ENCODE data around the gene PATE2. TPM values are rescaled to one million over a fixed set of nuclear protein-coding genes. Genes with fewer than 3 reads are reported as not detected.

The PATE2 gene
- polyA plus RNA-seq (ENCODE audit: insufficient read length in 4 of 4): under 1 TPM in 1 of 4 donors, not detected in 3; 0.09 TPM

- DNase-seq (ENCODE audit: low read depth in 4 of 4, low spot score in 3 of 4): no peak
These were observed at the start of gene PATE2 for GRCh38 chr11:125778728-125779127. Gene PATE2, minus strand, starts transcription at chr11:125778828. Its CDS starts 55 bp downstream, at chr11:125778773.

DNA sequence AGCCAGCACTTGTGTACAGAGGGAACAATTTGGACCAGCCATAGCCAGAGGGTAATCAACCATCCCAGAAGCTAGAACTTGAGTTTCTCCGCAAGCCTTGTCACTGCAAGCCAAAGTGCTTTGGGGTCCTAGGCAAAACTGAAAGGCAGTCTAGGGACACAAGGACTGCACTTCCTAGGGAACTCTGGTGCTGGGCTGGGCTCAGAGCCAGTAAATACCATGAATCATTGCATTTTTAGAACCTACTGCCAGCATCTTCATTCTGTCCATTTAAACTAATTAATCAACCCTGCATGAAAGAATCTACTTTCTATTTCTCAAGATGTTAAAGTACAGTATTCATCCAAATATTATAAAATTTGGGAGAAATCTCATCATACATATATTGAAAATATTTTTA, 29.3 kb upstream of the PATE2 start:
- no peak for DNase-seq (ENCODE audit: low read depth in 4 of 4, low spot score in 3 of 4)

DNA sequence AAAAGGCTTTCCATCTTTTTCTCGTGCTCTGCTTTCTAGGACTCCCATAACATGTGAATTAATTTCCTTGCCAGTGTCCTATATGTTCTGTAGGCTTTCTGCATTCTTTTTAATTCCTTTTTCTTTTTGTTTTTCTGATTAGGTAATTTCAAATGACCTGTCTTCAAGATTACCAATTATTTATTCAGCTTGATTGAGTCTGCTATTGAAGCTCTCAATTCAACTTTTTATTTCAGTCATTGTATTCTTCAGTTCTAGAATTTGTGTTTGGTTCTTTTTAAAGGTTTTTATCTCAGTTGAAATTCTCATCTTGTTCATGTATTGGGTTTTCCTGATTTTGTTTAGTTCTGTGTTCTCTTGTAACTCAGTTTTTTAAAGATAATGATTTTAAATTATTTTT, 23.8 kb upstream of the PATE2 start:
- no peak for DNase-seq (ENCODE audit: low read depth in 4 of 4, low spot score in 3 of 4)

DNA sequence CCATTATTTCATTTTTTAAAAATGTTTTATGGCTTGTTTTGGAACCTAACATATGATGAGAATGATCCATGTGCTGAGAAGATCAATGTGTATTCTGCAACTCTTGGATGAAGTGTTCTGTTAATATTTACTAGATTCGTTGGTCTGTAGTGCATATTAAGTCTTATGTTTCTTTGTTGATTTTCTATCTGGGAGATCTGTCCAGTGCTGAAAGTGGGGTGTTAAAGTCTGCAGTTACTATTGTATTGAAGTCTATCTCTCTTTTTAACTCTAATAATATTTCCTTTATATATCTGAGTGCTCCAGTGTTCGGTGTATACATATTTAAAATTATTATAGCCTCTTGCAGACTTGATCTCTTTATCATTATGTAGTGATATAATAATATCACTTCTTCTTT, 21.2 kb upstream of the PATE2 start:
- DNase-seq (ENCODE audit: low read depth in 4 of 4, low spot score in 3 of 4): no peak

GRCh38 chr11:125797641-125798040, 19.0 kb upstream of the PATE2 start:
- DNase-seq (ENCODE audit: low read depth in 4 of 4, low spot score in 3 of 4): no peak

DNA sequence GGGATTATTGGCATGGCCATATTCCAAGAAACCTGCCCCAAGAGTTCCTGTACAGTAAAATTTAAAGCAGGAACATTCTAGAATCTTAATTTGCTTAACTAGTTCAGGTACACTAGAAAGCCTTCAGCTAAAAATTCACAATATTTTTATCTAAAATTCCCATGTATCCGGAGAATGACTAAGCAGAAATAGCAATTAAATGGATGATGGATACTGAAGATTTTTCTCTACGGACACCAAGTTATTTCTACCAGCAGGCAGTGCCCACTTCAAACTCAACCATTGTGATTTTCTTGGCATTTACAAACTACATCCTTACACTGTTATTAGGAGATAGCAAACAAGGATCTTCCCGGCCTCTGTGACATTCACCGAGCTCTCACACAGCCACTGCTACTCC, 12.2 kb upstream of the PATE2 start:
- DNase-seq (ENCODE audit: low read depth in 4 of 4, low spot score in 3 of 4): no peak

- no peak for DNase-seq (ENCODE audit: low read depth in 4 of 4, low spot score in 3 of 4)
These were observed 9.2 kb upstream of the PATE2 start, which contains the start of gene PATE3 for GRCh38 chr11:125787827-125788226. Gene PATE3, plus strand, starts transcription at chr11:125788127. Its CDS starts 25 bp downstream, at chr11:125788152.

- no peak for DNase-seq (ENCODE audit: low read depth in 4 of 4, low spot score in 3 of 4)
These were observed 6.0 kb upstream of the PATE2 start for GRCh38 chr11:125784678-125785077.

DNA sequence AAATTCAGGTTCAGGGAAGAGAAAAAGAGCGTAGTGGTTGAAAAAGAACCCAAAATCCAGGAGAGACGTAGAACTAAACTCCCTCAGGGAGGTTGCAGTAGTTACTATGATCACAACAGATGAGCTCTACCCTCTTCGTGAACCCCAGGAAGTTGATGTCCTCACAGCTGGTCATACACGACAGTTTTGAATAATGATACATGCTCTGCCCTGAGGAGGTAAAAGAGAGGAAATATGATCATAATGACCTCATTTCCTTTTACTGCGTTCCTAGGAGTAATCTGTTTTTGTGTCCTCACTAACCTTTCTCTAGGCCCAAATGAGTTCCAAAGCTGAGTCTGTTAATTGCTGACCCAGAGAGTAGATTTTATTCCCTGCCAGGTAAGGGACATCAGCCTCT, 1.3 kb downstream of the PATE2 start:
- no peak for DNase-seq (ENCODE audit: low read depth in 4 of 4, low spot score in 3 of 4)

DNA sequence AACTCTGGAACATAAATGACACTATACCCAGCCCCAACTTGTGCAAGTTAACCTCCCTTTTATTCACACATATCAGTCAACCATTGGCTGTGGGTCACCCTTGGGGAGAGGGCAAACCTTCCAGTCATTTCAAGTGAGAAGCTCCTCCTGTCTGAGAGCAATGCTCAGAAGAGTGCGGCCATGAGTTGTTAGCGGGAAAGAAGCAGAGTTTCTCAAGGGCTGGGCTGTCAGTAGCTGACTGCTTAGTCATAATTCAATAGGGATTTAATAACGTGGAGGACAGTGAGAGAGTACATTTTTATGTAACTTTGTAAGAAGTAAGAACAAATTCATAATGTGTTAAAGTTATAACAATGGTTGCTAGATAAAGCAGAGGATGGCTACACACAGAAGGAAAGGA, 5.1 kb downstream of the PATE2 start:
- no peak for DNase-seq (ENCODE audit: low read depth in 4 of 4, low spot score in 3 of 4)

GRCh38 chr11:125772834-125773505, 5.7 kb downstream of the PATE2 start:
- DNase-seq (ENCODE audit: low read depth in 4 of 4, low spot score in 3 of 4): no peak

DNA sequence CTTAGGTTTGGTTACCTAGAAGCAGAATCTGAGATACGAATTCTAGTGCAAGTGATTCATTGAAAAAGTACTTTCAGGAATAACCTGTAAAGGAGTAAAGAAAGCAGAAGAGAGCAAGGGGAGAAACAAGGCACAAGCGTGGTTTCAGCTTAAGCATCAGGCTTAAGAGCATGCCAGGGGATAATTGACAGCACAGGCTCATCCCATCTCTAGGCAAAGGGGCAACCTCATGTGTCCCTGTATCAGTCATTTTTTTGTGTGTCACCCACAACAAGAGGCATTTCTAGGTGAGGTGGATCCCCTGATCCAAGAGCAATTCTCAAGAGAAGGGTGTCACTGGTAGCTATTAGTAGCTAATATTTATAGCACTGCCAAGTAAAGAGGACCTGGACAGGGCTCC, 8.0 kb downstream of the PATE2 start:
- DNase-seq (ENCODE audit: low read depth in 4 of 4, low spot score in 3 of 4): no peak

DNA sequence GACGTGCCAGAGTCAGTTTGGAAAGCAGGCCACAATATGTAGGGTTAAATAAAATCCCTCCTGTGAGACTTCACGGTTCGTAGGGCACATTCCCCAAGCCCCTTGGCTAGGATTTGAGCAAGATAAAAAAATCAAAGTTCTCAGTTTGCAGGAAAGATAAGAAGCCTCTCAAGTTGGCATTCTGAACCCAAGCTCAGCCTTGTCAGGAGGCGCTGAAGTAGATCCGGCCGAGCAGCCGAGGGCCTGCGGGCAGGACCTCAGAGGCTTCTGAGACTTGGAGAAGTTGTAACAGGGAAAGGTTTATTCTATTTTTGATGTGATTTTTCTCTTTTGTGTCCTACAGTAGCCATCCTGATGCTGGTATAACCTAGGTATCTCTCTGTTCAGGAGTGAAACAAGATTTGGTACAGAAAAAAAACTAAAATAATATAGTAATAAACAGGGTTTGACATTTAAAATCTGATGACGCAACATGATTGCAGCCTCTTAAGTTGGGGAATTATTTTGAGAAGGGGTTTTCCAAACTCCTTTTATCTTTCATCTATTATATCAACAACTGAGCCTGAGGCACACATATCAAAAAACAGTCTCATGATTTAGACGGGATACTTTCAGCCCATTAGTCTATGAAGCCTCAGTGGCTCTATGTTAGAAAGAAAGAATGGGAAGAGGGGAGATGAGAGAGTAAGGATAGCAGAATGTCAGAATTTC, 10.1 kb downstream of the PATE2 start:
- no peak for DNase-seq (ENCODE audit: low read depth in 4 of 4, low spot score in 3 of 4)

DNA sequence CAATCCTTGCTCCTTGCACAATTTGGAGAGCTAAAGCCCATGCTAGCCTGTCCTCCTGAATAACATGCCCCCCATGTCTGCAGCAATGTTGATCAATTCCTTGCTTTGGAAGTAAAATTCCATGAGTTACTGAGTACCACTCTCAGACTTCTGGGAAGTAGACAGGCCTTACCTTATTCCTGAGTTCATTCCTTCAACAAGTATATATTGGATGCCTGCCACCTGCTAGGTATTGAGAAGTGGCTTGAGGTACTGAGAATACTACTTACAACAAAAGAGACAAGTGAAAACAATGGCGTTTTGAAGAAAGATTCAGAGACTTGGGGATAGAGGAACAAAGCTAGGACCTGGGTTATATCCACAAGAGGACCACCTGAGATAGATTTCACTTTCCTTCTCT, 12.4 kb downstream of the PATE2 start:
- no peak for DNase-seq (ENCODE audit: low read depth in 4 of 4, low spot score in 3 of 4)

- DNase-seq (ENCODE audit: low read depth in 4 of 4, low spot score in 3 of 4): no peak
These were observed 15.1 kb downstream of the PATE2 start for GRCh38 chr11:125763483-125763882.

- DNase-seq (ENCODE audit: low read depth in 4 of 4, low spot score in 3 of 4): no peak
These were observed 16.2 kb downstream of the PATE2 start for GRCh38 chr11:125762445-125762844.

DNA sequence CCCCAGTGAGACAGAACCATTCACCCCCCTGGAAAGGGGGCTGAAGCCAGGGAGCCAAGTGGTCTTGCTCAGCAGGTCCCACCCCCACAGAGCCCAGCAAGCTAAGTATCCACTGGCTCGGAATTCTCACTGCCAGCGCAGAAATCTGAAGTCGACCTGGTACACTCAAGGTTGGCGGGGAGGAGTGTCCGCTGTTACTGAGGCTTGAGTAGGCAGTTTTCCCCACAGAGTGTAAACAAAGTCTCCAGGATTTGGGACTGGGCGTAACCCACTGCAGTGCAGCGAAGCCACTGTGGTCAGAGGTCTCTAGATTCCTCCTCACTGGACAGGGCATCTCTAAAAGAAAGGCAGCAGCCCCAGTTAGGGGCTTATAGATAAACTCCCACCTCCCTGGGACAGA, 22.6 kb downstream of the PATE2 start:
- DNase-seq (ENCODE audit: low read depth in 4 of 4, low spot score in 3 of 4): no peak

DNA sequence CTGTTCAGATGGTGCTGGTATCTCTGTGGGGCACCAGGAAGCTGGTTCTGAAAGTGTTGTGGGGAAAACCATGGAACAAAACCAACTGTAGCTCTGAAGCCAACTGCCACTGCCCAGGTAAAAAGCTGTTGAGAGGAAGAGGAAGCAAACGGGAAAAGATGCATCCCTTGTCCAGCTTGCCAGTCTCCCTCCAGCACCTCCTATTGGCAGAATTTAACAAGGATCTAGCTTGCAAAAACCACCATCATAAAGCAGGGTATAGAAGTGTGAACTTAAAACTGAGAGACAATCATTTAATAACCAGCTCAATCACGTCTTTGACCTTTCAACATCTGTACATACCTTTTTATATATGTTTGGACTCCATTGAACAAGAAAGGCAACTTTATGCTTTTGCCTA, 28.0 kb downstream of the PATE2 start:
- no peak for DNase-seq (ENCODE audit: low read depth in 4 of 4, low spot score in 3 of 4)

- no peak for DNase-seq (ENCODE audit: low read depth in 4 of 4, low spot score in 3 of 4)
These were observed 32.6 kb downstream of the PATE2 start, which contains the start of gene PATE1 for GRCh38 chr11:125745979-125746378. Gene PATE1, plus strand, starts transcription at chr11:125746279. Its CDS starts 26 bp downstream, at chr11:125746305.

DNA sequence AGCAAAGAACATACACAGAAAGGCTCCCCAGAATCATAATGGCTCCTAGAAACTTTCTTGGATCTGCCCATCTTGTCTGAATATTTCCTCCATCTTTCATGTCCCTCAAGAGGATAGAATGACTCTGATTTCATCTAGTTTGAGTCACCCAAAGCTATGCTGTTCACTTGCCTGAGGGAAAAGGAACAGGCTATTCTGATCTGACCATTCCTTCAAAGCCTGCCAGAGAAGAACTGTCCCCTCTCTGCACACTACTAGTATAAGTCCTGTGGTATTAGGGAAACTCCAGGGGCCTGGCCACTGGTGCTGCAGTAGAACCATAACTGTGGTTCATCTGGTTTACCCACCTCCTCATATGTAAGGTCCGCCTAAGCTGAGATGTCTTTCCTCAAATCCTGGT, 34.9 kb downstream of the PATE2 start:
- no peak for DNase-seq (ENCODE audit: low read depth in 4 of 4, low spot score in 3 of 4)

DNA sequence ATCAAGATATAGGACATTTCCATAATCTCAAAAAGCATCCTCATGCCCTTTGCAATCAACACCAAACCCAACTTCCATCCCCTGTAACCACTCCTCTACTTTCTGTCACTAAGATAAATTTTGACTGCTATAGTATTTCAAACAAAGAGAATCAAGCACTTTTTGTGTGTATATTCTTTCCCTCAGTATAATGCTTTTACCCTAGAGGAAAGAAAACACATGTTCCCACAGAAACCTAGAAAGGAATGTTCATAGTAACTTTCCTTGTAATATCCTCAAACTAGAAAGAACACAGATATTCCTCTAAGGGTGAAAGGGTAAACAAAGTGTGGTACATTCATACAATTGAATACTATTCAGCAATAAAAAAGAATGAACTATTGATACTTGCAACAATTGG, 38.0 kb downstream of the PATE2 start:
- no peak for DNase-seq (ENCODE audit: low read depth in 4 of 4, low spot score in 3 of 4)

DNA sequence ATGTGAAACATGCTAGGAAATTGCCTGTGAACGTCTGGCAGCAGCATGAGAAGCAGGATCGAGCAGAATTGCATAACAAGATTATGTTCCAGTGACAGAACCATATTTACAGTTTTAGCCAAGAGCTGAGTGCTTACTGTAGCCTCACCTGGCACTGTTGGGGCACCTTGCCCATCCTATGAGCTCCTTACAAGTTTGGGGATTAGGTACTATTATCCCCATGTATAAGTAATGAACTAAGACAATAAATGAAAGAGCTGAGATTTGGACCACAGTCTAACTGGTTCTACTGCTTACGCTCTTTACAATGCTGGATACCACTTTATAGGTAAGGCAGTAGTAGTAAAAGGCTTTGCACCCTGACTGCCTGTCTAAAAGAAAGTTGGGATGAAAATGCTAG, 49.7 kb downstream of the PATE2 start:
- no peak for DNase-seq (ENCODE audit: low read depth in 4 of 4, low spot score in 3 of 4)

All from left renal pelvis (tissue), 4 donors.